ENCODE data around the gene LAMA3.
A peak's percentile ranks its signal among the peaks of the same experiment; 100 is the strongest.

LAMA3 gene

GRCh38 chr18:23703057-23703986 is 14.1 kb downstream of the LAMA3 start:
- H3K4me3 ChIP-seq (ENCODE audit: low read length), result no peak overlapping the region
- DNase-seq (ENCODE audit: low read depth), result no peak
- peak; percentile 47 for TF ChIP-seq CTCF (conservative IDR thresholded peaks at IDR 0.05; ENCODE audit: low read depth, low read length)

GRCh38 chr18:23703987-23704384 is 14.7 kb downstream of the LAMA3 start:
- no peak overlapping the region for H3K4me3 ChIP-seq (ENCODE audit: low read length)
- no peak for TF ChIP-seq CTCF (conservative IDR thresholded peaks at IDR 0.05; ENCODE audit: low read depth, low read length)
- DNase-seq (ENCODE audit: low read depth), result no peak

GRCh38 chr18:23704806-23705205 is 15.6 kb downstream of the LAMA3 start:
- TF ChIP-seq CTCF (conservative IDR thresholded peaks at IDR 0.05; ENCODE audit: low read depth, low read length), result no peak
- DNase-seq (ENCODE audit: low read depth), result no peak
- H3K4me3 ChIP-seq (ENCODE audit: low read length), result no peak overlapping the region

GRCh38 chr18:23706971-23707640 is 17.9 kb downstream of the LAMA3 start:
- no peak for DNase-seq (ENCODE audit: low read depth)
- no peak overlapping the region for H3K4me3 ChIP-seq (ENCODE audit: low read length)
- no peak for TF ChIP-seq CTCF (conservative IDR thresholded peaks at IDR 0.05; ENCODE audit: low read depth, low read length)

GRCh38 chr18:23710068-23710527 is 20.8 kb downstream of the LAMA3 start:
- no peak for TF ChIP-seq CTCF (conservative IDR thresholded peaks at IDR 0.05; ENCODE audit: low read depth, low read length)
- no peak overlapping the region for H3K4me3 ChIP-seq (ENCODE audit: low read length)
- peak; percentile 96 for DNase-seq (ENCODE audit: low read depth)

- DNase-seq (ENCODE audit: low read depth), result no peak
- H3K4me3 ChIP-seq (ENCODE audit: low read length), result no peak overlapping the region
- TF ChIP-seq CTCF (conservative IDR thresholded peaks at IDR 0.05; ENCODE audit: low read depth, low read length), result no peak
Measured at GRCh38 chr18:23710946-23711345, 21.7 kb downstream of the LAMA3 start.

All from retinal pigment epithelial cell (primary cell).